Measurements from ENCODE around the gene ARHGEF10L.
A peak's percentile ranks its signal among the peaks of the same experiment; 100 is the strongest.

ARHGEF10L gene

DNA sequence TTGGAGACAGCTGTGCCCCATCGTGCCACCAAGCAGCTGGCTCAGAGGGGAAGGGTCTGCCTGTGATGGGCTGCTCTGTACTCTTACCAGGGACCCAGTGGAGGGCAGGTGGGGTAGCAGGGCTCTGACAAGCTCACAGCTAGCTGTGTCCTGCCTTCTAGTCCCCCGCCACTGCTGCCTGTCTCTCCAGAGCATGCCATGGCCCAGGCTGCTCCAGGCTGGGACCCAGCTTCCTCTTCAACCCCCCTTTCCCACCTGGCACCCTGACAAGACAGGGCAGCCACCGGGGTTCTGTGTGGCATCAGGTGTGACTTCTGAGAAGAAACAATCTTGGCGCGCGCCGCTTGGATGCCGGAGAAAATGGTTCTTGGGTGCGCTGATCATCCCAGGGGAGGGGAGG lies 123.3 kb downstream of the ARHGEF10L start:
- DNase-seq = no peak

DNA sequence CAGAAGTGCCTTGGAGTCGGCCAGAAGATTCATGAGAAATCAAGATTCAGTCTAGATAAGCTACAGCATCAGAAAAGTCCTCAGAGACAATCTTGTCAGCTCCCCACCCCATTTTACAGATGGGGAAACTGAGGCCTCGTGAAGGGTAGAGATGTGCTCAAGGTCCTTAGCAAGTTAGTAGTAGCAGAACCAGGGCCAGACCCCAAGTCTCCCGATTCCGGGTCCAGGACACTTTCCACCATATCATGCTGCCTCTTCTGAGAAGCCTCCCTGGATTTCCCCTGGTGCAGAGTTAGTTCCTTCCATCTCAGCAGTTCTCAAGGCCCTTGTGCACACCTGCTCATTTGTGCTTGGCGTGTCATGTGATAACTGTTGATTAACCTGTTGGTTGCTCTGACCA lies 124.1 kb downstream of the ARHGEF10L start:
- DNase-seq = no peak

DNA sequence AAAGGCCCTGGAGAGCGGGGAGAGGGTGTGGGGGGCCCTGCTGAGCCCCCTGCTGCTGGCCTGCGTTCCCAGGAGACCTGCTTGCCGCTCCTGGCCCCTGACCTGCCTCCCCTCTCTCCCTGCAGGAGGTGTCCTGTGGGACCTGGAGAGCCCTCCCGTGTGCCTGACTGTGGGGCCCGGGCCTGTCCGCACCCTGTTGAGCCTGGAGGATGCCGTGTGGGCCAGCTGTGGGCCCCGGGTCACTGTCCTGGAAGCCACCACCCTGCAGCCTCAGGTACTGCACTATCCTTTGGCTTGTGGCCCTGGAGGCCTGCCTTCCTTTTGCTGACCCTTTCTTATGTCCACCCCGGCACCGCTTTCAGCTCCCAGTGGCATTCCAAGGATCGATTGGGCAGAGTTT lies 124.8 kb downstream of the ARHGEF10L start:
- DNase-seq = peak; percentile 41

DNA sequence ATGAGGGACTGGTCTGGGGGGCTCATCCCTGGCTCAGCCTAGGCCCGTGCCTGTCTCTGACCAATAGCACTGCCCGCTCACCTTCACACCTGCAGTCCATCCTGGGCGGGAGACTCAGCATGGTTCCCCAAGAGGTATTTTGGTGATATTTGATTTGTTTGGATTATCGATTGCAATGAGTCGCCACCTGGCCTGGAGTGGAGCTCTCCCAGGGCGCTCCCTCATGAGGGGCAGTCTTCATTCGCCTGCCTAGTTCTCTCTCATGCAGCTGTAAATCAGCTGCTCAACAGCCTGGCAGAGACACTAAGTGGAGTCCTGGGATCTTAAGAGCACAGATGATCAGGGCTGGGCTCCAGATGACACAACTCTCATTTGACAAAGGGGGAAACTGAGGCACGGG lies 125.6 kb downstream of the ARHGEF10L start:
- DNase-seq = no peak

DNA sequence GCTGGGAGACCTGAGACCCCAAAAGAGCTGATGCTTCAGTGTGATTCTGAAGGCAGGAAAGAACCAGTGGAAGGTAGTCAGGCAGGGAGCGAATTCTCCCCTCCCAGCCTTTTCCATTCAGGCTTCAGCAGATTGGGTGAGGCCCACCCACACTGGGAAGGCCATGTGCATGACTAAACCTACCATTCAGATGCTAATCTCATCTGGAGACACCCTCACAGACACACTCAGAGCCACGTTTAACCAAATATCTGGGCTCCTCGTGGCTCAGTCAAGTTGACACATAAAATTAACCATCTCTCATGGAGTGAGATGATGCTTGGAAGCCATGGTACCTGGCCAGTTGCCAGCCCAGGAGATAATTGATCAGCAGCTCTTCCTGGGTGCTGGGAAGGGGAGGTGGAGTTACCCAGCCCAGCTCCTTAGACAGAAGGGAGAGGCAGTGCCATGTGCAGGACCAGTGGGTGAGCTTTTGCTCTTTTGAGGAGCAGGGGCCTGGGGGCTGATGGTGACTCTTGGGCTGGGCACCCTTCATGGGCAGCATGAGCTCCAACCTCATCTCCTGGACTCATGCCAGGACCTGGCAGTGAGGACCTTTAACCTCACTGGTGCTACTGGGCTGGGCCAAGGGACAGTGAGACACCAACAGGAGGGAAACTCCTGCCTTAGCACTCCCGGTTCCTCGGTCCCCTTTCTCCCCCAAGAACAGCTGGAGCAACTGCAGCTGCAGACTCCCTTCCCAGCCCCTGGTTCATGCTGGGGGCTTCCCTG lies 126.6 kb downstream of the ARHGEF10L start:
- DNase-seq = no peak

DNA sequence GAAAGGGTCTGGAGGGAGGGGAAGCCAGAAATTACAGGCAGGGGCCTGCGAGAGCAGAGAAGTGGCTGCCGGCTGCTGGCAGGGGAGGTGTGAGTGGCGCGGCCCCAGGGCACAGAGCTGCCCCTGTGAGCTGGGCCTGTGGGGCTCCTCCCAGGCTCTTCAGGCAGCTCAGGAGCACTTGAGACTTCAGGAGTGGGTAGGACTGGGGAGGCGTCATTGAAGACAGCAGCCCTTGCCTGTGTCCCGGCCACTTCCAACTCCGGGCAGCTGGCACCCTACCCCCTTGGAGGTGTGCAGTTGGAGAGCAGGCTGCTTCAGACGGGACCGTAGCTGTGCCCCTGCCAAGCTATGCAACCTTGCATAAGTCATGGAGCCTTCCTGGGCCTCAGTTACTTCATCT lies 128.1 kb downstream of the ARHGEF10L start:
- no peak for DNase-seq

DNA sequence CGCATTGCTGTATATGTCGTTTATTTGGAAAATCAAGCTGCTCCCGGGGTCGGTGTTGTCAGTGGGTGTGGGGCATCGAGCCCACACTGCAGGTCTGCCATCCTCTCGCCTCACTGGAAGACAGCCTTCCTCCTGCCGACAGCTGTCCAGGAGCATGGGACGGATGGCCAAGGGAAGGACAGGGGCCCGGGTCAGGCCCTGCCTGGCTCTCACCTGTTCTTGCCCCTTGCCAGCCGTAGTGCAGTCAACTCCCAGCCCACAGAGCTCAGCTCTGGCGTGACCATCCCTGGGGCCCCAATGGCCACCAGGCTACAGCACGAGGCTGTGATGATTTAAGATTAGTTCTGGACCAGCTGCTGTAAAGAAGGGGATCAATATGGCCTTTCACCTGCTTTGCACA lies 128.7 kb downstream of the ARHGEF10L start:
- no peak for DNase-seq

DNA sequence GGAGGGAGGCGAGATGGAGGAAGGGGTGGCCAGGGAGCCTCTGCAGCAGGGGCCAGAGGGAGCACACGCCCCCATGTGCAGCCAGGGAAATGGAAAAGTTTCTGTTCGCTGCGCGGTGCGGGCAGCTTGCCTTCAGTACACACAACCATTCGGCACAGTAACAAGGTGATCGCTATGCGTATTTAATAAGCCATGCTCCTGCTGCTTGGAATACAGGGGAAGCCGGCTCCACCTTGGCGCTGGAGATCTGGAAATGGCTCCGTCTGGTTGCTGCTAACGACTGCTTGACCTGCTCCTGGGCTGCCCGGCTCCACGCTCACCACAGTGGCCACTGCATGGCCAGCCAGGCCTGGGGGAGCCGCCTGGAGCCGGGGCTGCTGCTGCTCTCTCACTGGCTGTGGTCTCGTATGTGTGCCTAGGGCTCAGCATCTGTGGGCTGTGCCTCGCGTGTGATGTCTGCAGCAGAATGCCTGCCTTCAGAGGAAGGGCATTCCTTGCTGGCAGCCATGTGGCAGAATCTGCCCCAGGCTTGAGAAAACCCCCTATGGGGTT lies 129.2 kb downstream of the ARHGEF10L start:
- DNase-seq = no peak

DNA sequence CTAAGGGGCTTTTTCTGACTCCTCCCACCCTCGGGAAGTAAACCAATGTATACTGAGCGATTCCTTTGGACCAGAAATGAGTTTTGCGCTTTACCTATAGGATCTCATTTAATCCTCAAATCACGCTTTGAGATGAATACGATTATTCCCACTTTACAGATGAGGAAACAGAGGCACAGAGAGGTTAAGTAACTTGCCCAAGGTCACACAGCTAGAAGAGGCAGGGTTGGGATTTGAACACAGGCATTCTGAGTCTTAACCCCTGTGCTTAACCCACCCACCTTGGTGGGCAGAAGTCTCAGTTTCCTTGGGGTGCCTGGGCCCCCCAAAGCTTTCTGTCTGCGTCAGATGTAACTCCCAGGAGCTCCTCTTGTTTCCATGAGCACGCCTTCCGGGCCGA lies 129.8 kb downstream of the ARHGEF10L start:
- DNase-seq = no peak

DNA sequence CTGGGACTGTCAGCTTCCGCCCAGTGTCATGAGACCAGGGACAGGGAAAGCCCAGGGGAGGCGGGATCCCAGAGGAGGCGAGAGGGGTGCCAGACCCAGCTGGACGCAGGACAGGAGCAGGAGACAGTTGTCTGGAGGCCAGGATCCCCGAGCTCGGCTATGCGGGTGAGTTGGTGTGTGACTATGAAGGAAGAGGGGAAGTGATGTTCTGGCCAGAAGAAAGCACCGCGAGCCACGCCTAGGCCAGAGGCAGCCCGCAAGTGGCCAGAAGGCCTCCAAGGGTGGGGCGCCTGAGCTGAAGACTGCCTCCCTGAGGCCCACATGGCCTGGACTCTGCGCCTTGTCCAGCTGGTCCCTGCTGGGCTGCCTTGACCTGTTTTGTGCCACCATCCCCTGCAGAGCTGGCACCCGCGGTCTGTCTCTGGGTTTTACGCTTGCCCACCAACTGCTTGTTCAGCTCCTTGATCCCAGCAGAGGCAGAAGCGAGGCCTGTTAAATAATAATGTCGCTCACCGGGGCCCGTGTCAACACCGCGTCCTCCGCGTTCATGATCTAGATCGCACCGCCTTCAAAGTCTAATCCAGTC lies 130.5 kb downstream of the ARHGEF10L start:
- no peak for DNase-seq

DNA sequence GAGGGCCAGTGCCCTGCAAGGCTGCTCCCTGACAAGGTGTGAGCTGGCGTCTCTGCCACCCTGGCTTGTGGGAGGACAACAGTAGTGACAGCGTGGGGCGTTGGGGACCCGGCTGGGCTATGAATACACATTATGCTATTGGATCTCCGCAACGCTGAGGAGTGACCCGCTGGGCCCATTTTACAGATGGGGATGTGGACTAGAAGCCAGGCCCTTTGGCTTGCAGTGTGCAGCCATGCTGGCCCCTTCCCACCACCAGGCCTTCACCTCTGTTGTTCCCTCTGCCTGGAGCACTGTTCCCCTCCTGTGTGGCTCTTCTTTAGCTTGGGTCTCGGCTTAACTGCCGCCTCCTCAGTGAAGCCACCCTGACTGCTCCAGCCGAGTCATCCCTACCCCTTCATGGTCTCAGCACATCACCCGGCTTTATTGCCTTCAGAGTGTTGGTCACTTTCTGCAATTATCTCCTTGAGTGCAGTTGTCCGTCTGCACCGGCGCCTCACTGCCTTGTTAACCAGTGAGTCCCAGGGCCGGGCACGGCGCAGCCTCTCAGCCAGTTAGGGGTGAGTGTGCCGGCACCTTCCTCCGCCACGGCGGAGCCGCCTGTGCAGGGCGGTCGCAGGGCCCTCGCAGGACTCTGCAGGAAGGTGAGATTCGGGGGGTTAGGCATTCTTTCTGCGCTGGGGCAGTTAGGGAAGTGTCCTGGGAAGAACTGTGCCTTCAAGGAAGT lies 131.3 kb downstream of the ARHGEF10L start:
- DNase-seq = no peak

DNA sequence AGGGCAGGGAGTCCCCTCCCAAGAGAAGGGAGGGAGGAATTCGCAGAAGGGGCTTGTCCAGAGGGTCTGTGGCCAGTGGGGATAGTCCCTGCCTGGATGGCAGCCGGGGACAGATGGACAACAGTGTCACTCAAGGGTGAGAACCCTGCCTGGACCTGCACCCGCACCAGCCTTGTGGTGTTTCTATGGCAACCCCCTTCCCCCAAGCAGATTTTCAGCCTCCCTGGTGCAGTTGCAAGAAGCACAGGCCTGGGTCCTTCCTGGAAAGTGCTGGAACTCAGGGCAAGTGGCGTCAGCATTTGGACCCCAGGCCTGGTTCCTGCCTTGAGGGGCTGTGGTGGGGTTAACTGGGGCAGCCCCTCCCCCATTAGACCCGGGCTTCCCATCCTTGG lies 131.8 kb downstream of the ARHGEF10L start:
- DNase-seq = no peak

DNA sequence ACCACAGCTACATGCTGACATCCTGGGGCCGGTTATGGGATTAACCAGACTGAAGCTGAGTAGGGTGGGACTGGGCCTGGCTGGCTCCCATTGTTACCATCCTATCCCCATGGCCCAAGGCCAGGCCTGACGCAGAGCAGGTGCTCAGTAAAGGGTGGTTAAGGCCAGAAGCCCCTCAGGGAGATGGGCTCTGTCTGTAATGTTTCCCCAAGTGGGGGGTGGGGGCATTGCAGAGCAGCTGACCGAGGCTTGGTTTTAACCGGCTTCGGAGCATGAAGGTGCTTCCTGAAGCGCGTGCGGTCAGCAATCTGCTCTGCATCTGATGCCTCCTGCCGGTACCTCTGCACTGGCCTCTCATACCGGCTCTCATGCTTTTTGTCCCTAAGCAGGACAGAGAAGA lies 132.2 kb downstream of the ARHGEF10L start:
- DNase-seq = no peak

DNA sequence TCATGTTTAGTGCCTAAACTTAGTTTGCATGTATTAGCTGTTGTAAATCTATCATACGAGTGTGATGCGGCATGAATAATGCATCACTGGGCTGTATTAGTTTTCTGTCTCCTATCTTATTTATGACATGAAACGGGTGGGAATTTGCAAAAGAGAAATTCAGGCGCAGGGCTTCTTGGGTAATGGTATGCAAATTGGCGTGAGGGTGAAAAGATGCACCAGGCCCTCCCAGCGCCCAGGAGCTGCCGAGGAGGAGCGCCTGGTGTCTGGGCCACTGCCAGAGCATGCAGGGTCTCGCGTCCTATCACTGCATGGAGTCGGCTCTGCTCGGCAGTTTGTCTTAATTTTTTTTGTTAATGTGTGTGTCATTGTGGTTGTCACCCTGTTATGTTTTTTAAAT lies 132.7 kb downstream of the ARHGEF10L start:
- no peak for DNase-seq

DNA sequence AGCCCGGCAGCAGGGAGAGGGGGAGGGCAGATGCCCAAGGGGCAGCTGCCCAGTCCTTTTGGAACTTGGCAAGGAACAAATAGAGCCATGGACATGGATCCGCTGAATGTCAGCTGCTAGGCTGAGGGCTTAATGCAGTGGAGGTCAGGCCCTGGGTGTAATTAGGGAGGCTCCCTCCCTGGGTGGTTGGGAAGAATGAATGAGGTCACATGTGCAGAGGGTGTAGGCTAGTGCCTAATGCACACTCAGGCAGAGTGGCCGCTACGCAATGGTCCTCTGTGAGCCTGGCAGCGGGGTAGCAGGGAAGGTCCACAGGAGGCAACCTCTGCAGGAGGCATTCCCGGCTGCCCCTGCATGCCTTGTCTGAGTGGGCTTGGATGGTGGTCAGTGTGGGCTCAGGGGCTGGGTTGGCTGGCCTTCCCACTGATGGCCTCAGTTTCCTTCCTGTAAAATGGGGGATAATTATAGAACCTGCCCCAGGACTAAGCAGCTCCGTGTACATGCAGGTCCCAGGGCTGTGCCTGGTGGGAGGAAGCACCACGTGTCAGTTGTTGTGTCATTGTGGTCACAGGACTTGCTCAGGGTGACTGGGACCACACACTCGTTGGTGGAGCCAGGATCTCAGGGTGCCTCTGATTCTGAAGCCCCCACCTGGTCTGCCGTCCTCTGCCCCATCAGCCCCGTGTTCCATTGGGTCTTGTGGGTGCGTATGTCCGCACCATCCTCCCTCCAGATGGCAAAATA lies 134.0 kb downstream of the ARHGEF10L start:
- no peak for DNase-seq

DNA sequence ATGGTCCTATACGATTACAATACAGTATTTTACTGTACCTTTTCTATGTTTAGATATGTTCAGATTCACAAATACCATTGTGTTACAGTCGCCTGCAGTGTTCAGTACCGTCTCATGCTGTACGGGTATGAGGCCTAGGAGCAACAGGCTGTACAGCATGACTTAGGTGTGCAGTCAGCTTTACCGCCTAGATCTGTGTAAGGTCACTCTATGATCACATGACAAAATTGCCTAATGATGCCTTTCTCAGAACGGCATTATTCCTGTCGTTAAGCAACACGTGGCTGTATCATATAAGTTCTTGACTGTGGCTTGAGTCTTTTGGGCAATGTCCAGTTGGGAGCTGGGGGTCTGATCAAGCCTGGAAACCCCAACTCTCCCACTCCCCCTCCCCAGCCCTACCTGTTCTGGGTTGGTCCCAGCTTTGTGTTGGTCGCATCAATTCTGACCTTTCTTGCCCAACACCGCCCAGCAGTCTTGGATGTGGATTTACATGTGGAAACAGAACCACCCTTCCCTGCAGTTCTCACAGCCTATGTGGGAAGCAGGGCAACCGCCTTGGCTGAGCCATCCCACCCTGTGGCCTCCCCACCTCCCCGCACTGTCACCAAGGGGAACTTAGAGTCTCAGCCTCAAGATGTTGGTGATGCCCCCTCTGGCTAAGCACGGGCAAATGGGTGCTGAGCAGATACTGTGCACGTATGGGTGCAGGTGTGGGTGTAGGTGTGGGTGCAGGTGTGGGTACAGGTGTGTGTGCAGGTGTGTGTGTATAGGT lies 135.4 kb downstream of the ARHGEF10L start:
- DNase-seq = no peak

DNA sequence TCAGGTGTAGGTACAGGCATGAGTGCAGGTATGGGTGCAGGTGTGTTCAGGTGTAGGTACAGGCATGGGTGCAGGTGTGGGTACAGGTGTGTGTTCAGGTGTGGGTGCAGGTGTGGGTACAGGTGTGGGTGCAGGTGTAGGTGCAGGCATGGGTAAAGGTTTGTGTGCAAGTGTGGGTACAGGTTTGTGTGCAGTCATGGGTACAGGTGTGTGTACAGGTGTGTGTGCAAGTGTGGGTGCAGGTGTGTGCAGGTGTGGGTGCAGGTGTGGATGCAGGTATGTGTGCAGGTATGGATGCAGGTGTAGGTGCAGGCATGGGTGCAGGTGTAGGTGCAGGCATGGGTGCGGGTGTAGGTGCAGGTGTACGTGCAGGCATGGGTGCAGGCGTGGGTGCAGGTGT lies 136.2 kb downstream of the ARHGEF10L start:
- DNase-seq = no peak

DNA sequence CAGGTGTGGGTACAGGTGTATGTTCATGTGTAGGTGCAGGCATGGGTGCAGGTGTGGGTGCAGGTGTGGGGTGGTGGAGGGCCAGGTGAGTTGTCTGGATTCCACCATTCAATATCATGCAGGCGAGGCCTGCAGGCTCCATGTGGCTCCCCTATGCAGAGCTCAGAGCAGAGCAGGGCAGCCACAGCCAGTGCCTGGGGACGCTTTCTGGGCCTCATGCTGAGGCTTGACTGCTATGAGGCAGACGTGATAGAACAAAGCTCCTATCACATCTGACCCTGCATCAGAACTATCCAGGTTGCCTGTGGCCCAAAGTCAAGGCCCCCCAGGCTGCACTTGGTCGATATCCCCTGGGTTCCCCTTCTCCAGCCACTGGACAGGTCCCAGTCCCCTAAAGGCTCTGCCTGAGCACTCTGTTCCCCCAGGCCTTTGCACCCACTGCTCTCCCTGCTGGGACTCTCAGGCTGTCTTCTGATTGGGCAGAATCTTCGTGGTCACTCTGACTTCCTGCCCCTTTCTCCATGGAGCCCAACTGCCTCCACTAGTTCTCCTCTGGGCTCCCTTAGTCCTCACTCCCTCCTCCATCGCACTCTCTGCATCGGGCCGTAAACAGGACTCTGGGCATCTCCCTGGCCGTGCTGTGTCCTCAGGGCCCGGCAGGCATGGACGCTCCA lies 137.0 kb downstream of the ARHGEF10L start:
- no peak for DNase-seq

DNA sequence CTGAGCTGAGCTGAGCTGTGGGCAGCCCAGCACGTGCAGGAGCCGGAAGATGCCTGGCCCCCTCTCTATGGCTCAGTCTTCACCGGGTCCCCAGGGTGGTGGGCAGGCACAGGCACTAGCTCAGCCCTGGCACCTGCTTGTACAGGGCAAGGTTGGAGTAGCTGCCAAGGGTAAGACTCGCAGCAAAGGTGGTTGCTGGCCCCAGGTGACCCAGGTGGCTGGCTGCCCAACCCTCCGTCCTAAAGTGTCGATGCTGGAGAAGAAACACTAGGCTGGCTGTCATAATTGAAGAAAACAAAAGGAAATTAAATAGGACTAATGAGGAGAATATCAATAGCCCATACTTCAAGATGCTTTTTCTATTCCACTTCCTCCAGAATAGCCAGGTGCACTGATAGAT lies 138.5 kb downstream of the ARHGEF10L start:
- DNase-seq = no peak

DNA sequence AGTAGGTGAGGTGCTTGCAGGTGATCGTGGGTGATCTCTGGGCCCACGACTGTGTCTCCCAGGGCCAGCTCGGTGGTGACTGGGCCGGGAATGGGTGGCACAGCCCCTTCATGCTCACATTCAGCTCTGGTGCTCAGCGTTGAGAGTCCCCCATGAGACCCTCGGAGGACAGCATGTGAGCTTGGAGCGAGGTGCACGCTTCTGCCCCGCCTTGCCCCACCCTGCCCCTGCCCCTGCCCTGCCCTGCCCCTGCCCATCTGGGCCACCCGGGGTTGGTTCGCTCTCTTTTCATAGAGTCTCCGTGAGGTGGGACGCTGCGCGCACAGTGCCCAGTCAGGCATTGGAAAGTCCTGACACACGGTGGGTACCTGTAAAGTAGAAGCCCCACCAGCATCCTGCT lies 140.4 kb downstream of the ARHGEF10L start:
- DNase-seq = no peak

DNA sequence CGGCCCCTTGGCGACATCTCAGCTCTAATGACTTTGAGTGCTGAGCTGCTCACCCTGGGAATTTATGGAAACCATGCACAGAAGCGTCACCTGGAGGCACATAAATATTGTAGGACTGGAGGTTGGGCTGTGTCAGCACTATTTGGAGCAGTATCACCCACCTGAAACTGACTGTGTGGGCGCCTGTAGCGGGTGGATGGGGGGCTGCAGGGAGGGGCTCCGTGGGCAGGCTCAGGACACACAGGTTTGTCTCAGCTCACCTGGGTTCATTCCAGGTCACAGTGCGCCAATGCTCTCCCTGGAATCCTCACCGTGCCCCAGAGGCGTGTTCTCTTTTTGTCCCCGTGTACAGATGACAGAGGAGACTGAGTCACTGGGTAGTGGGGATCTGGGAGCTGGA lies 140.8 kb downstream of the ARHGEF10L start:
- no peak for DNase-seq

DNA sequence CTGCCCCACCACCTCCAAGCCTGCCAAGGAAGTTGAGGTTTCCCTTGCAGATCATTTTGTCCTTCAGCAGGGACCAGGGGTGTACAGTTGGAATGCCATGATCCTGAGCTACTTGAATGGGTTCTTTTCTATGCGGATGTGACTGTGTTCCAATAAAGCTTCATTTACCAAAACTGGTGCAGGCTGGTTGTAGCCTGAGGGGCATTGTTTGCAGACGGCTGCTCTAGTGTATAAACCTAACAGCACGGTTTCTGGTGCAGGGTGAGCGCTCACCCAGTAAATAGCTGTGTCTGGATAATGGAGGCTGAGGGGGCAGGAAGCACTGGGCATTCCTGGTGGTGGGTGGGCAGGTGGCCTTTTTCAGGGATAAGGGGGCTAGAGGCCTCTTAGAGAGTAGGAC lies 142.9 kb downstream of the ARHGEF10L start:
- no peak for DNase-seq

All from 8988T (cell line).